SK-N-SH (cell line): Measurements from ENCODE around the gene INSYN2B.

ENCODE experiments used
- CHD2 ChIP-seq: fragments of 150-350 bp; IDR thresholded peaks from 2 replicates; pipeline ENCODE4 v1.6.1; 2018; ENCODE audit warnings: low read length; ENCODE audit not compliant: partially characterized antibody
- CTCF ChIP-seq: fragments of 200-600 bp; sonication (generic); IDR thresholded peaks from 2 replicates; pipeline ENCODE4 v1.6.1; 2017; ENCODE audit warnings: antibody characterized with exemption, mild to moderate bottlenecking, moderate library complexity
- EP300 ChIP-seq, 2 experiments: IDR thresholded peaks; 2 replicates each; pipeline versions ENCODE4 v1.4.0 to v1.6.1; 2012; ENCODE audit warnings: borderline replicate concordance in 1 of 2, low read depth in 1 of 2, low read length in 1 of 2
- EZH2phosphoT487 ChIP-seq: fragments of 200-600 bp; sonication (generic); IDR thresholded peaks from 2 replicates; pipeline ENCODE4 v1.6.1; 2017; ENCODE audit warnings: low read depth, mixed run types, mild to moderate bottlenecking, antibody characterized with exemption, moderate library complexity, borderline replicate concordance
- FOSL2 ChIP-seq: IDR thresholded peaks from 2 replicates; pipeline ENCODE4 v1.4.0; 2012; ENCODE audit warnings: low read depth, mild to moderate bottlenecking, moderate library complexity, borderline replicate concordance
- MXI1 ChIP-seq: IDR thresholded peaks from 2 replicates; pipeline ENCODE4 v1.6.1; 2012; ENCODE audit warnings: mild to moderate bottlenecking, low read depth, low read length, improper control_type of control experiment
- NFIC ChIP-seq: IDR thresholded peaks from 2 replicates; pipeline ENCODE4 v1.4.0; 2012; ENCODE audit warnings: borderline replicate concordance
- NRF1 ChIP-seq: IDR thresholded peaks from 2 replicates; pipeline ENCODE4 v1.6.1; 2012; ENCODE audit warnings: low read depth, mild to moderate bottlenecking, low read length
- REST ChIP-seq: IDR thresholded peaks from 2 replicates; pipeline ENCODE4 v1.6.1; 2012; ENCODE audit warnings: mild to moderate bottlenecking, low read depth, low read length, moderate library complexity
- RFX5 ChIP-seq: IDR thresholded peaks from 2 replicates; pipeline ENCODE4 v1.6.1; 2012; ENCODE audit warnings: mild to moderate bottlenecking, improper control_type of control experiment, low read length
- TAF1 ChIP-seq: IDR thresholded peaks from 2 replicates; pipeline ENCODE4 v1.6.1; 2012; ENCODE audit warnings: low read depth, mild to moderate bottlenecking, low read length, moderate library complexity, borderline replicate concordance

GRCh38 chr5:169860585-169860984 is 119.7 kb downstream of the INSYN2B start:
- TF ChIP-seq FOSL2 (no peak), CTCF (no peak), REST (no peak), TAF1 (no peak), NFIC (no peak), CHD2 (no peak), RFX5 (no peak), EP300 (IDR thresholded peaks at IDR 0.05; ENCODE audit: borderline replicate concordance in 1 of 2, low read depth in 1 of 2, low read length in 1 of 2) (no peak), EZH2phosphoT487 (no peak), NRF1 (no peak), MXI1 (no peak)
